ENCODE measurements around the gene KRT20.

DNA sequence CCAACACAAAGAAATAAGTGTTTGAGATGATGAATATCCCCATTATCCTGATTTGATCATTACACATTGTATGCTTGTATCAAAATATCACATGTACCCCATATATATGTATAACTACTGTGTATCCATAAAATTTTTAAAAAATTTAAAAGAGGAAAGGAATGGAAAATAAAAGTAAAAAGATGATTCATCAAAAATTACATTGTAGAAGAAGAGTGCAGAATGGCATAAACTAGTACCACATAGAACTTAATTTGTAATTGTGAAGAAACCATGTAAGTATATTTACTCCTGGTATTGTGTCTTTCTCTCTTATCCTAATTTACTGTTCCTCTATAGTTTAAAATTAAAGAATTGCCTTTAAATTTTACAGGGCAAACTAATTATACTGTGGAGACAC, 51.2 kb downstream of the KRT20 start:
- TF ChIP-seq, protein P1, sequence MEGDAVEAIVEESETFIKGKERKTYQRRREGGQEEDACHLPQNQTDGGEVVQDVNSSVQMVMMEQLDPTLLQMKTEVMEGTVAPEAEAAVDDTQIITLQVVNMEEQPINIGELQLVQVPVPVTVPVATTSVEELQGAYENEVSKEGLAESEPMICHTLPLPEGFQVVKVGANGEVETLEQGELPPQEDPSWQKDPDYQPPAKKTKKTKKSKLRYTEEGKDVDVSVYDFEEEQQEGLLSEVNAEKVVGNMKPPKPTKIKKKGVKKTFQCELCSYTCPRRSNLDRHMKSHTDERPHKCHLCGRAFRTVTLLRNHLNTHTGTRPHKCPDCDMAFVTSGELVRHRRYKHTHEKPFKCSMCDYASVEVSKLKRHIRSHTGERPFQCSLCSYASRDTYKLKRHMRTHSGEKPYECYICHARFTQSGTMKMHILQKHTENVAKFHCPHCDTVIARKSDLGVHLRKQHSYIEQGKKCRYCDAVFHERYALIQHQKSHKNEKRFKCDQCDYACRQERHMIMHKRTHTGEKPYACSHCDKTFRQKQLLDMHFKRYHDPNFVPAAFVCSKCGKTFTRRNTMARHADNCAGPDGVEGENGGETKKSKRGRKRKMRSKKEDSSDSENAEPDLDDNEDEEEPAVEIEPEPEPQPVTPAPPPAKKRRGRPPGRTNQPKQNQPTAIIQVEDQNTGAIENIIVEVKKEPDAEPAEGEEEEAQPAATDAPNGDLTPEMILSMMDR (IDR thresholded peaks at IDR 0.05 in 2 of 3, conservative IDR thresholded peaks at IDR 0.05 in 1 of 3; ENCODE audit: borderline replicate concordance in 1 of 3, insufficient read depth in 1 of 3, low read depth in 2 of 3, low read length in 2 of 3) = no peak
- TF ChIP-seq SIN3A (IDR thresholded peaks at IDR 0.05; ENCODE audit: low read depth) (no peak), JUND (IDR thresholded peaks at IDR 0.05) (no peak), SP1 (IDR thresholded peaks at IDR 0.05; ENCODE audit: low read depth) (no peak), EZH2phosphoT487 (IDR thresholded peaks at IDR 0.05; ENCODE audit: borderline replicate concordance) (no peak), POLR2A (IDR thresholded peaks at IDR 0.05; ENCODE audit: borderline replicate concordance, extremely low read depth, insufficient read depth, insufficient read length) (no peak), TCF7L2 (IDR thresholded peaks at IDR 0.05; ENCODE audit: borderline replicate concordance, extremely low read depth, insufficient read depth, insufficient read length) (no peak)

All from HCT116 (cell line).